Esophagus squamous epithelium (tissue), 5 donors: ENCODE data around the gene IQSEC1. TPM values are rescaled to one million over a fixed set of nuclear protein-coding genes. Genes with fewer than 3 reads are reported as not detected.

Experiments used
- DNase-seq: peaks from one replicate; lab custom pipeline; 2025; lab: John Stamatoyannopoulos, UW
- H3K27ac ChIP-seq, 4 donors: fragments of 200-600 bp; sonication (generic); one replicate each; pipeline ENCODE4 v1.5.1; 2016 to 2019; ENCODE audit warnings: mild to moderate bottlenecking in 1 of 4
- H3K27me3 ChIP-seq, 4 donors: fragments of 200-600 bp; sonication (generic); 1 replicate in 3 of 4; 2 replicates in 1 of 4; pipeline versions ENCODE4 v1.5.1 to v1.6.0; 2017 to 2021; ENCODE audit warnings: antibody characterized with exemption in 1 of 4
- H3K36me3 ChIP-seq, 3 donors: fragments of 200-600 bp; sonication (generic); one replicate each; pipeline ENCODE4 v1.5.1; 2016 to 2019
- H3K4me1 ChIP-seq, 3 donors: fragments of 200-600 bp; sonication (generic); one replicate each; pipeline ENCODE4 v1.5.1; 2017 to 2019
- H3K4me3 ChIP-seq, 4 donors: fragments of 200-600 bp; sonication (generic); 1 replicate in 3 of 4; 2 replicates in 1 of 4; pipeline ENCODE4 v1.5.1; 2016 to 2019; ENCODE audit warnings: mild to moderate bottlenecking in 2 of 4, moderate library complexity in 1 of 4
- H3K9me3 ChIP-seq, 3 donors: fragments of 200-600 bp; sonication (generic); one replicate each; pipeline ENCODE4 v1.5.1; 2016 to 2019
- CTCF ChIP-seq, 6 experiments: fragments of 450-650 bp in 4 of 6; fragments of 200-600 bp in 2 of 6; sonication (generic) in 2 of 6; IDR thresholded peaks; one replicate each; pipeline ENCODE4 v1.5.1; 2016 to 2019; ENCODE audit warnings: antibody characterized with exemption in 6 of 6, mild to moderate bottlenecking in 4 of 6, moderate library complexity in 4 of 6
- POLR2A ChIP-seq, 4 donors: fragments of 450-650 bp; IDR thresholded peaks; one replicate each; pipeline ENCODE4 v1.6.1; 2017; ENCODE audit warnings: antibody characterized with exemption in 4 of 4, mild to moderate bottlenecking in 4 of 4, moderate library complexity in 3 of 4
- WGBS, 2 donors: methylation state at CpG; one replicate each; pipeline ENCODE4 v1.1.5; 2018; 5-methylcytosine and 5-hydroxymethylcytosine counted together
- intact Hi-C: fragments of 100-400 bp; cut with DNase I; formaldehyde crosslinking; loops from one replicate; pipeline ENCODE4 v1.15.0; 2022
- total RNA-seq, 4 donors: library from RNA; depleted of rRNA; stranded (reverse); fragments of >200 nt; gene quantifications; one replicate each; pipeline ENCODE4 v1.1.0, GENCODE V29; 2016
- donor health status: DM: yes; HTN: yes; CAD: no.

The IQSEC1 gene
- total RNA-seq, 4 donors from 2014 or later, result 7.3 to 27.1 (median 10.7) TPM

DNA sequence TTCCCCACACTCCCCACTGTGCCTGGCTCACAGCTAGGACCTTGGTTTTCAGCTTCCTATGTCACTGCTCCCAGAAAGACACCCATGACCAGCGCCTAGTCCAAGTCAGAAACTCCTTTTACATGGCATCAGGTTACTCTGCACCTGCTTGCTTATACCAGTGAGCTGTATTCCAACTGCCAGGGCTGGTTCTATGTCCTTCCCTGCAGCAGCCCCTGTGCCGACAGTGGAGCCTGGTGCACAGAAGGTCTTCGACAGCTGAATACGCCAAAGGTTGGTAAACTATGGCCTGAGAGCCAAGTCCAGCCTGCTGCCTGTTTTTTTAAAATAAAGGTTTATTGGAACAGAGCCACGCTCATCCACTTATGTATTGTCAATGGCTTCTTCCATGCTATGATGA, 102.5 kb downstream of the IQSEC1 start:
- no peak for DNase-seq
- no peak for TF ChIP-seq POLR2A (IDR thresholded peaks at IDR 0.05)
- TF ChIP-seq CTCF (IDR thresholded peaks at IDR 0.05), result no peak
- Histone ChIP-seq H3K4me1 (peaks cover 16 to 40% (median 20%) of the 10 kb centered on the region in 3 donors), H3K27ac (no peak overlapping the region), H3K27me3 (no peaks in the 10 kb centered on the region), H3K36me3 (no peaks in the 10 kb centered on the region), H3K9me3 (no peaks in the 10 kb centered on the region), H3K4me3 (no peak overlapping the region)
- intact Hi-C loops, result no loop called here
- 86 to 93% methylated on average over 4 to 5 of the region's 5 CpGs for WGBS, 2 donors

- intact Hi-C loops, result no loop called here
- no peak for TF ChIP-seq CTCF (IDR thresholded peaks at IDR 0.05)
- TF ChIP-seq POLR2A (IDR thresholded peaks at IDR 0.05), result no peak
- H3K36me3 ChIP-seq, result no peaks in the 10 kb centered on the region
- peaks cover 28 to 52% (median 32%) of the 10 kb centered on the region in 3 donors for H3K4me1 ChIP-seq
- H3K4me3 ChIP-seq, result no peak overlapping the region
- no peak overlapping the region for H3K27ac ChIP-seq
- WGBS, 2 donors, result 60 to 68% methylated on average over 1 to 6 of the region's 6 CpGs
- no peak for DNase-seq
- H3K27me3 ChIP-seq, result no peaks in the 10 kb centered on the region
- H3K9me3 ChIP-seq, result no peaks in the 10 kb centered on the region
Measured at GRCh38 chr3:12969486-12969885, 103.7 kb downstream of the IQSEC1 start.

DNA sequence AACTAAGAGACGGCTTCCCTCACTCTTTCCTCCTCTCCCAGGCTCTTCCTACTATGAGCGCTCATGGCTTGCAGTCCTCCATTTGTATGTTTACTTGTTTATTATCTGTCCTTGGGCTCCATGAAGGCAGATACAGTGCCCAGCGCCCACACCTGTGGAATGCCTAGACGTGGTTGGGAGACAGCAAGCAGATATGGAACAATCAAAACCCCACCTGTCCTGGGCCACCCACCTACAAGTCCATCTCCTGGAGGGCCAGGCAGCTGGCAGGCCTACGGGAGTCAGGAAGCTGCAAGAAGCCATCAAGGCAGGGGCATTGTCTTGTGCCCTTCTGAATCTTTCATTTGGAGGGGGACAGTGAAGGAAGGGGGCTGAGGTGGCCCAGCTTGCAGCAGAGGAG, 104.7 kb downstream of the IQSEC1 start:
- peaks cover 34 to 61% (median 41%) of the 10 kb centered on the region in 3 donors for H3K4me1 ChIP-seq
- no peak overlapping the region for H3K27ac ChIP-seq
- no peak for TF ChIP-seq CTCF (IDR thresholded peaks at IDR 0.05)
- TF ChIP-seq POLR2A (IDR thresholded peaks at IDR 0.05), result no peak
- DNase-seq, result no peak
- no peaks in the 10 kb centered on the region for H3K27me3 ChIP-seq
- 90 to 100% methylated on average over 1 to 2 of the region's 5 CpGs for WGBS, 2 donors
- intact Hi-C loops, result no loop called here
- no peaks in the 10 kb centered on the region for H3K36me3 ChIP-seq
- no peaks in the 10 kb centered on the region for H3K9me3 ChIP-seq
- no peak overlapping the region for H3K4me3 ChIP-seq

- intact Hi-C loops, result no loop called here
- WGBS, 2 donors, result 7 to 27% methylated on average over 7 to 27 of the region's 64 CpGs
Measured at GRCh38 chr3:12967606-12968351, 105.5 kb downstream of the IQSEC1 start.

More at GRCh38 chr3:12967606-12968351, 105.5 kb downstream of the IQSEC1 start:
- Histone ChIP-seq H3K36me3 (no peaks in the 10 kb centered on the region), H3K4me1 (peaks cover 38 to 69% (median 49%) of the 10 kb centered on the region in 3 donors), H3K4me3 (peak overlapping the region; percentile 51 to 84 (median 76)), H3K9me3 (no peaks in the 10 kb centered on the region), H3K27ac (peak overlapping the region; percentile 51 to 87 (median 80)), H3K27me3 (no peaks in the 10 kb centered on the region)
- peak; percentile 53 for DNase-seq
- TF ChIP-seq POLR2A (IDR thresholded peaks at IDR 0.05) (peak in 1 of 4 donors; percentile 36), CTCF (IDR thresholded peaks at IDR 0.05) (no peak)
